GM20431 (cell line): ENCODE results near the gene KCNAB3.

ENCODE experiments used
- in situ Hi-C: fragments of 300-500 bp; cut with MseI, MboI; formaldehyde crosslinking; loops from one replicate; pipeline ENCODE4 v1.15.0; 2020; ENCODE audit warnings: low sequenced_read_pairs; ENCODE audit not compliant: unreplicated experiment

KCNAB3 gene

DNA sequence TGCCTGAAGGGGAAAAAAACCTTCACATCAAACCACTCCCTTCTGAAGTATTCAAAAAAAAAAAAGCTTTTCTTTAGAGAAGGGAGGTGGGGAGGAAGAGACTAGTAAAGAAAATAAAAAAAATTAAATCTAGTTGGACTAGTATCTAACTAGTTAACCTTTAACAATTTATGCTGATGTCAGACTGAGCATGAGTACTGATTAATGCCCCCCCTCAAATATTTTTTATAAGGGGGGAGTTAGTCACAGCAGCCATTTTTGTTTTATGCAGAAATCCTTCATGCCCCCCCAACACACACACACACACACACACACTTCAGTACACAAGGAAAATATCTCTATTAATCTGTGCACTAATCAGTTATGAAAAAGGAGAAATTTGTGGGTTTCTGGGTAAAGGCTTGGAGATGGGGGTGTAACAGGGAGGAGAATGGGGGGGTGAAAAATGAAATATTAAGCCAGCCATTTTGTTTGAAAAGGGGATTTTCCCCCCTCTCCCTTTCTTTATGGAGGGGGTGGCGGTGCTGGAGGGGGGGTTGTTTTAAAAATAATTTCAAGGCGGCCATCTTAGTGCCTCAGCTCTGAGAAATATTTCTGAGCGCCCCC lies 45.8 kb downstream of the KCNAB3 start:
- in situ Hi-C loops, result no loop called here

- in situ Hi-C loops, result no loop called here
Measured at GRCh38 chr17:7882629-7883028, 47.0 kb downstream of the KCNAB3 start.

DNA sequence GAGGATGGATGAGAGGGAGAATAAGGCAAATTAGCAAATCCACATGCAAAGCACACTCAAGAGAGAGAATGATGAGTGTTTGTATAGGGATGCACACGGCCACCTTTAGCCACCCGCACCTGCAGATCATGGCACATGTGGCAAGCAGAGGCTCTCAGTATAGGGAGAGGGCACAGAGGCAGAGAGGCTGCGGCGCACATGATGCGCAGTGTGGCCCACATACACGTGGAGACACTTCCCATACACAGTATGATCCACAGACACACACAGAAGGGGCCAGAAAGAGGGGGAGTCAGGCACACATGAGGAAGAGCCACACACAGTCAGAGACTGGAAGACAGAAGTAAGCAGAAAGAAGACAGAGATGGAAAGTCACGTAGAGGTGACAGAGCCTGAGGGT lies 47.6 kb downstream of the KCNAB3 start:
- in situ Hi-C loops, result no loop called here

DNA sequence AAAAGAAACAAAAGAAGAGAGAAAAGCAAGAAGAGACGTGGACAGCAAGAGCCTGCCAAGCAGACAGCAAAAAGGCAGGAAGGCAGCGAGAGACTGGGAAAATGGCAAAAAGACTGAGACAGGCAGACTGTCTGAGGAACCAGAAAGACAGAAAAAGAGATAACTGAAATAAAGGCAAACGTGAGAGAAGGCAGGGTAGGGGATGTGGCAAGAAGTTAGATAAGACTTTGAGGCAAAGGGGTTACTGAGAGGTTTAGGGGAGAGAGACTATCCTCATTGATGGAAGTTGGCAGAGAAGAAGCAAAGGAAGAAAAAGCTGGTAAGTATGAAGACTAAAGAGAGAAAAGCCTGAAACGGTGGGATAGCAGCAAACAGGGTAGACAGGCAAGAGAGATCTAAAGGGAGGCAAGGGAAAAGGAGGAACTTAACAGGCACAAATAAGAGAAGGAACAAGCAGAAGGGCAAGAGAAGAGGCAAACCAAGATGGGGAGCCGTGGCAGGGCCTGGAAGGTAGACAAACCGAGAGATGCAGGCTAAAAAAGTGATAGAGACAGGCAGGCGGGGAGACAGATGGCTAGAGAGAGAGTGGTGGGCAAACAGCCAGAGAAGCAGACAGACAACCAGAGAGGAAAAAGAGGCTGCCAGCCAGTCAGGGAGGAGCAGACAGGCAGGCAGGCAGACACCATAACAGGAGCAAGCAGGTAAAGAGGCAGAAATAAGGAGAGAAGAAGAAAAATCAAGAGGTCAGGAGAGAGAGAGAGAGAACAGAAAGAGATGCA lies 48.2 kb downstream of the KCNAB3 start:
- in situ Hi-C loops, result no loop called here

DNA sequence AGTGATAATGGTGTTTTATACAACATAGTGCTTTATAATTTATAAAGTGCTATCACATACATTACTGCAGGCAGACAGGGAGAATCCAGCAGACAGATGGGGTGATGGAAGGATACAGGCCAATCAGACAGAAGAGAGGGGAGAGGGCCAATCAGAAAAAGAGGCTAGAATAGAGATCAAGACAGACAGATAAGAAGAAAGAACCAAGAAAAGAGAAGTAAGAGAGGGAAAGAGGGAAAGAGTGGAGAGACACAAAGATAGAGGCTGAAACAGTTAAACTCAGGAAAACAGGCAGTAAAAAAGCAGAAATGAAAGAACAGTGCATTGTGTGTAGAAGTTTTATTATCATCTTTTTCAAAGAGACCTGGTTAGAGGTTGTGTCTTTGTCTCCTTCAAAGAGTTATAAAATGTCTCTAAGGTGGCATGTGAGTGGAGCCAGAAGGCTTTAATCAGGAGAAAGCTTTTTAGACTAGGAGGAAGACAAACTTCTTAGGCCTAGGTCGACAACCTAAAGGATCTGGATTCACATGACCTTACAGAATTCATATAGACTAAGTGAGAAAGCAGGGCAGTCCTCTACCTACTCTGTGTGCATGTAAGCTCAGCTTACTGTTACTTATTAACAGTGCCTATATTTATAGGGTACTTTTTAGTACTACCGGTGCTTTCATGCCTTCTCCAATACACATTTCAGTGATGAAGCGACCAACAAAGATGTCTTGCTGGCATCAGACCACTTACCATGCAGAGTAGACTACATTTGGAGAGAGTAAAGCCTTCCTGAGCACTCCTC lies 49.4 kb downstream of the KCNAB3 start:
- in situ Hi-C loops, result no loop called here

DNA sequence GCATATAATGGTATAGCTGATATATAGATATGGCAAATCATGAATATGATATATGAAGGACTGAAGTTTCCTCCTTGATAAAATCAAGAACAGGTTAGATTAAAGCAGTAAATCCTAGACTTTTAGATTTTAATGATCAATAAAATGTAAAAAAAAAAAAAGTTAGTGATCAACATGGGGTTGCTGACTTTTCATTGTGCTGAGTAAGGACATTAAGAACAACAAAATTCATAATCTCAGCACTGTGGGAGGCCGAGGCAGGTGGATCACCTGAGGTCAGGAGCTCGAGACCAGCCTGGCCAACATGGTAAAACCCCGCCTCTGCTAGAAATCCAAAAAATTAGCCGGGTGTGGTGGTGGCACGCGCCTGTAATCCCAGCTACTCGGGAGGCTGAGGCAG lies 51.4 kb downstream of the KCNAB3 start:
- in situ Hi-C loops, result no loop called here

- in situ Hi-C loops, result no loop called here
Measured at GRCh38 chr17:7875804-7876370, 53.8 kb downstream of the KCNAB3 start.

DNA sequence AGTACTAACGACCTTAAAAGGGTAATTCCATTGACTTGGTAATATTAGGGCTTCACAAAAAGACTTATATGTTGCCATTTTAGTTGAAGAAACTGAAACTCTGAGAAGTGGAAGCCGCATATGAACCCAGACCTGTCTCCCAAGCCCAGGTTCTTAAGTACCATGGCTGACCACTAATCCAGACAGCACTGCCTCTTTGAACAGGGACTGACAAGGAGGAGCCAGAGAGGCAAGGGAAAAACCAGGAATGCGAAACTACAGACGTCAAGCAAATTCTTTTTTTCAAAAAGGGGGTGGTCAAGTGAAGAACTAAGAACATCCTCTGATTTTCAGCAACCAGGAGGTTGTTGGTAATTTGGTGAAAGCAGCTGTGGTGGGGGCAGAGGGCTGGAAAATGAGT lies 56.6 kb downstream of the KCNAB3 start:
- in situ Hi-C loops, result no loop called here
